Erythroblast (primary cell): ENCODE results near the gene DRAP1.

Experiments used
- GATA1 ChIP-seq: IDR thresholded peaks from 2 replicates; pipeline ENCODE4 v1.6.1; 2011; ENCODE audit warnings: low read depth, mild to moderate bottlenecking, control low read depth, low read length, moderate library complexity
- POLR2A ChIP-seq: IDR thresholded peaks from 2 replicates; pipeline ENCODE4 v1.6.1; 2011; ENCODE audit warnings: mild to moderate bottlenecking, low read length

DNA sequence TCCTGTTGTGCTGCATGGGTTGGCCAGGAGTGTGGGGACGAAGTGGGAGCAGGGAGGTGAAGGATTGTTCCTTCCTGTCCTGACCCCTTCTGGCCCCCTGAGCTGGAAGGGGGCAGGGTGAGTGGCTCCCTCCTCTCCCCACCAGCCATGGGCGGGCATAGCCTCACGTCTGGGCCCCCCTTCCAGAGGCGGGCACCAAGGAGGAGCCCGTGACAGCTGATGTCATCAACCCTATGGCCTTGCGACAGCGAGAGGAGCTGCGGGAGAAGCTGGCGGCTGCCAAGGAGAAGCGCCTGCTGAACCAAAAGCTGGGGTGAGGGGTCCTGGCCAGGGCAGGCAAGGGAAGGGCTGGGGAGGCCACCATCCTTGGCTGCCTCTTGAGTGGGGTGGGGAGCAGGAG is 45.7 kb downstream of the DRAP1 start:
- no peak for TF ChIP-seq POLR2A
- TF ChIP-seq GATA1, result no peak
